Smooth muscle cell (in vitro differentiated cells): ENCODE measurements around the gene FOXRED1. TPM values are rescaled to one million over a fixed set of nuclear protein-coding genes. Genes with fewer than 3 reads are reported as not detected.

Source experiments
- DNase-seq: peaks from one replicate; lab custom pipeline; 2025; ENCODE audit not compliant: unreplicated experiment; lab: John Stamatoyannopoulos, UW
- H2AFZ ChIP-seq: fragments of 200-600 bp; sonication (generic); 2 replicates; pipeline ENCODE4 v1.6.0; 2016; ENCODE audit warnings: antibody characterized with exemption, low read depth, mild to moderate bottlenecking
- H3F3A ChIP-seq: fragments of 200-600 bp; sonication (generic); 2 replicates; pipeline ENCODE4 v1.6.0; 2017; ENCODE audit warnings: antibody characterized with exemption, low read depth
- H3K27ac ChIP-seq: fragments of 200-600 bp; sonication (generic); 2 replicates; pipeline ENCODE4 v1.5.1; 2016; ENCODE audit warnings: low read depth, mild to moderate bottlenecking
- H3K27me3 ChIP-seq: fragments of 200-600 bp; sonication (generic); 2 replicates; pipeline ENCODE4 v1.6.1; 2016; ENCODE audit warnings: low read depth, mild to moderate bottlenecking
- H3K36me3 ChIP-seq: fragments of 200-600 bp; sonication (generic); 2 replicates; pipeline ENCODE4 v1.5.1; 2016; ENCODE audit warnings: low read depth
- H3K4me1 ChIP-seq: fragments of 200-600 bp; sonication (generic); 2 replicates; pipeline ENCODE4 v1.5.1; 2016; ENCODE audit warnings: low read depth
- H3K4me2 ChIP-seq: fragments of 200-600 bp; sonication (generic); 2 replicates; pipeline ENCODE4 v1.6.0; 2016; ENCODE audit warnings: mild to moderate bottlenecking
- H3K4me3 ChIP-seq: fragments of 200-600 bp; sonication (generic); 2 replicates; pipeline ENCODE4 v1.5.1; 2016; ENCODE audit warnings: mild to moderate bottlenecking
- H3K79me2 ChIP-seq: fragments of 200-600 bp; sonication (generic); 2 replicates; pipeline ENCODE4 v1.6.0; 2016; ENCODE audit warnings: low read depth, mild to moderate bottlenecking
- H3K9ac ChIP-seq: fragments of 200-600 bp; sonication (generic); 2 replicates; pipeline ENCODE4 v1.6.0; 2016; ENCODE audit warnings: low read depth
- H3K9me3 ChIP-seq: fragments of 200-600 bp; sonication (generic); replicated peaks from 2 replicates; pipeline ENCODE4 v1.5.1; 2016; ENCODE audit warnings: low read depth
- H4K20me1 ChIP-seq: fragments of 200-600 bp; sonication (generic); 2 replicates; pipeline ENCODE4 v1.6.0; 2016; ENCODE audit warnings: low read depth
- CTCF ChIP-seq: fragments of 200-600 bp; sonication (generic); IDR thresholded peaks from 2 replicates; pipeline ENCODE4 v1.5.1; 2017; ENCODE audit warnings: borderline replicate concordance, mild to moderate bottlenecking, antibody characterized with exemption; ENCODE audit not compliant: insufficient read depth, poor library complexity, severe bottlenecking
- WGBS: methylation state at CpG from one replicate; pipeline ENCODE4 v1.1.7; 2016; ENCODE audit warnings: low lambda C conversion rate; 5-methylcytosine and 5-hydroxymethylcytosine counted together
- polyA plus RNA-seq: library from polyadenylated mRNA; unstranded; fragments of >200 nt; fragmentation: Nextera tagmentation; extraction: Ambion mirVana; gene quantifications from 2 replicates; pipeline ENCODE4 v1.2.1, GENCODE V29; 2016
- small RNA-seq: library from RNA; depleted of rRNA; stranded (forward); fragments of <200 nt; gene quantifications from one replicate; pipeline ENCODE3, GENCODE V24; 2014
- total RNA-seq: library from RNA; depleted of rRNA; stranded (reverse); fragments of >200 nt; gene quantifications from 2 replicates; pipeline ENCODE4 v1.2.3, GENCODE V29; 2014

The FOXRED1 gene
- total and polyA plus RNA-seq, 2 experiments from 2014 or later, result 8.1 to 22.1 TPM

GRCh38 chr11:126322996-126323395, 54.0 kb downstream of the FOXRED1 start:
- Histone ChIP-seq H3K36me3 (no peaks in the 10 kb centered on the region), H3K4me1 (no peaks in the 10 kb centered on the region), H3K9ac (no peak overlapping the region), H4K20me1 (no peaks in the 10 kb centered on the region), H3K79me2 (peaks cover 5% of the 10 kb centered on the region), H3K27me3 (no peaks in the 10 kb centered on the region), H2AFZ (no peak overlapping the region), H3K4me2 (no peak overlapping the region), H3K4me3 (no peak overlapping the region), H3K27ac (no peak overlapping the region), H3F3A (peaks cover 22% of the 10 kb centered on the region), H3K9me3 (no peaks in the 10 kb centered on the region)
- TF ChIP-seq CTCF, result no peak
- DNase-seq, result no peak
- WGBS, result 95% methylated on average over 3 of the region's 3 CpGs

GRCh38 chr11:126327281-126328000, 58.5 kb downstream of the FOXRED1 start:
- Histone ChIP-seq H3K36me3 (no peaks in the 10 kb centered on the region), H4K20me1 (no peaks in the 10 kb centered on the region), H3K79me2 (no peaks in the 10 kb centered on the region), H3K27ac (no peak overlapping the region), H3F3A (peaks cover 8% of the 10 kb centered on the region), H3K27me3 (no peaks in the 10 kb centered on the region), H3K9me3 (no peaks in the 10 kb centered on the region), H3K4me1 (no peaks in the 10 kb centered on the region), H3K4me3 (no peak overlapping the region), H3K4me2 (no peak overlapping the region), H2AFZ (no peak overlapping the region), H3K9ac (no peak overlapping the region)
- WGBS, result 97% methylated on average over 17 of the region's 17 CpGs
- no peak for TF ChIP-seq CTCF
- DNase-seq, result no peak

Small RNA genes within 50 kb of the gene (small RNA-seq; reads per million reads assigned to genes)
- not detected for gene RN7SL351P

Other genes with a start within 250 kb of the FOXRED1 start
- gene CDON, start 206.3 kb upstream of the FOXRED1 start, total RNA-seq, result 14.8 and 21.1 TPM in 2 replicates
- 1.6 and 7.0 TPM in 2 replicates for gene CDON, start 206.3 kb upstream of the FOXRED1 start, polyA plus RNA-seq
- 11.1 and 34.1 TPM in 2 replicates for gene RPUSD4, start 57.5 kb upstream of the FOXRED1 start, total RNA-seq
- 7.6 and 8.6 TPM in 2 replicates for gene RPUSD4, start 57.5 kb upstream of the FOXRED1 start, polyA plus RNA-seq
- 14.3 and 32.1 TPM in 2 replicates for gene FAM118B, start 57.4 kb upstream of the FOXRED1 start, total RNA-seq
- gene FAM118B, start 57.4 kb upstream of the FOXRED1 start, polyA plus RNA-seq, result 26.1 and 31.6 TPM in 2 replicates
- 104 and 115 TPM in 2 replicates for gene SRPRA, start 259 bp upstream of the FOXRED1 start, total RNA-seq
- 106 and 108 TPM in 2 replicates for gene SRPRA, start 259 bp upstream of the FOXRED1 start, polyA plus RNA-seq
- gene TIRAP, start 13.9 kb downstream of the FOXRED1 start, total RNA-seq, result 3.5 and 3.7 TPM in 2 replicates
- 2.9 and 5.1 TPM in 2 replicates for gene TIRAP, start 13.9 kb downstream of the FOXRED1 start, polyA plus RNA-seq
- 8.9 and 19.0 TPM in 2 replicates for gene DCPS, start 34.9 kb downstream of the FOXRED1 start, total RNA-seq
- 25.4 and 34.1 TPM in 2 replicates for gene DCPS, start 34.9 kb downstream of the FOXRED1 start, polyA plus RNA-seq
- gene ST3GAL4, start 86.5 kb downstream of the FOXRED1 start, total RNA-seq, result 36.5 and 60.3 TPM in 2 replicates
- gene ST3GAL4, start 86.5 kb downstream of the FOXRED1 start, polyA plus RNA-seq, result 58.5 and 60.9 TPM in 2 replicates